GM19452 (cell line): Measurements from ENCODE around the gene VAV2.
A peak's percentile ranks its signal among the peaks of the same experiment; 100 is the strongest.

Source experiments
- ATAC-seq: cut with Tn5 transposase; IDR thresholded peaks from one replicate; pipeline ENCODE4 v1.9.1; 2021; ENCODE audit not compliant: unreplicated experiment

The VAV2 gene

DNA sequence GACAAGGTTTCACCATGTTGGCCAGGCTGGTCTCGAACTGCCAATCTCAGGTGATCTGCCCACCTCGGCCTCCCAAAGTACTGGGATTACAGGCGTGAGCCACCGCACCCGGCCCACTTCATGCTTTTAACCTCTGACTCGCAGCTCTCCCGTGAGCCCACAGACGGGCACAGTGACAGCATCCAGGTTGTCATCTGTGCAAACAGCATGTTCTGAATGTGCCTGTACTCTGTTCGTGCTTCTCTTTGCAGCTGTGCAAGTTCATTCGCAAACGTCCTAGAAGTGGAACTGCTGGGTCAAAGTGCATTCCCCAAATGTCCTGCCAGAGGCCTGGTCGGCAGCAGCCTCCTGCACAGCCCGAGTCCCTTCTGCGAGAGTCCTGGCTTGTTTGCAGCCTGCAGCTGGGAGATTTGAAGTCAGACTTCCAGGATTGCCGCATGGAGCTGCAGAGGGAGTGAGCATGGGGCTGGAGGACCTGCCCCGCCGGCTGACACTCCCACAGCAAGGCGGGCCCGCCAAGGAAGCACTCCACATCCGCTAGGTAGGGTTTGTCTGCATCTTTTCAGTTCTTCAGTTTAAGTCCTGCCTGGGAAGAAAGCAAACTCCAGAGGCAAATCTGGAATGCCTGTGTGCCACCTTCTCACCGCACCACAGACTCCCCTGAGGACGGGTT is 36.6 kb upstream of the VAV2 start:
- no peak for ATAC-seq

DNA sequence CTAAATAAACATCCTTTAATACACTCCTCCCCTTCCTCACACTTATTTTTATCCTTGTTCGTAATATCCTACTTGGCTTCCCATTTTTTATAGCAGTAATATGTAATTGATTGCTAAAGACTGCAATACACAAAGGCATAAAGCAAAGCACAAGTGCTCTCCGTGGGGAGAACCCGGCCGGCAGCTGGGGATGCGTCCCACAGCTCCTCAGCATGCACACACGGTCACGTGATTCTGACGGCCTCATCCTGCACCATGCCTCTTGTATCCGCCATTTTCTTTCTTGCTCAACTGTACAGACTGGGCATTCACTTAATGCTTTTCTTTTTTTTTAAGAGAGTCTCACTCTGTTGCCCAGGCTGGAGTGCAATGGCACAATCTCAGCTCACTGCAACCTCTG is 36.0 kb upstream of the VAV2 start:
- no peak for ATAC-seq

GRCh38 chr9:134027561-134027960 is 35.4 kb upstream of the VAV2 start:
- ATAC-seq, result no peak

DNA sequence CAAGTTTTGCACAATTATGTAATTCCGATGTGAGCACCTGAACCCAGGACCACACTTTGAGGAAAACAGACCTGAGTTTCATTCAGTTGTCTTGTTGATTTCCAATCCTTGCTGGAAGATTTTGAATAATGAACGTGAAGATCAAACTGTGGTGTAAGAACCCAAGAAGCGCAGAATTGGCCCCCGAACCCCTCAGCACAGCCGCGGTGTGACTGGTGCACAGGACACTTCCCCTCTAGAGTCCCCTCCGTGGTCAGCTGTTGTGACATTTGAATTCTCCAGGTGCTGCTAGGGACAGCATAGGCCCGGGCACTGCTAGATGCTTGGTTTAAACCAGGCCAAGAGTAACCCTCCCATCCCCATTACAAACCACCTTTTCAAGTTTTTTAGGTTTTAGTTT is 34.9 kb upstream of the VAV2 start:
- ATAC-seq, result no peak

DNA sequence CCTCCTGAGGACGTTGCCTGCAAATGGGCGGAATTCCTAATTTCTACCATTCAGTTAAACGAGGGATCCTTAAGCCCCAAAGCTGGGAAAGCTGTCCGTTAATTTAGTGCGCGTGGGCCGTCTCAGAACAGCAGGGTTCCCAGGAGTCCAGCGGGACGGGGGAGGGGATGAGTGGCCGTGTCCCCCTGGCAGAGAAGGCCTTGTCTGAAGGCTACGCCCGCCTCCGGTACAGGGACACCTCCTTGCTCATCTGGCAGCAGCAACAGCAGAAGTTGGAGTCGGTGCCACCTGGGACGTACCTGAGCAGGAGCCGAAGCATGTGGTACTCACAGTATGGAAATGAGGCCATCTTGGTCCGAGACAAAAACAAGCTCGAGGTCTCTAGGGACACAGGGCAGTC is 34.5 kb upstream of the VAV2 start:
- ATAC-seq, result no peak

- ATAC-seq, result peak; percentile 47
These were observed 33.8 kb upstream of the VAV2 start for GRCh38 chr9:134025606-134026541.

DNA sequence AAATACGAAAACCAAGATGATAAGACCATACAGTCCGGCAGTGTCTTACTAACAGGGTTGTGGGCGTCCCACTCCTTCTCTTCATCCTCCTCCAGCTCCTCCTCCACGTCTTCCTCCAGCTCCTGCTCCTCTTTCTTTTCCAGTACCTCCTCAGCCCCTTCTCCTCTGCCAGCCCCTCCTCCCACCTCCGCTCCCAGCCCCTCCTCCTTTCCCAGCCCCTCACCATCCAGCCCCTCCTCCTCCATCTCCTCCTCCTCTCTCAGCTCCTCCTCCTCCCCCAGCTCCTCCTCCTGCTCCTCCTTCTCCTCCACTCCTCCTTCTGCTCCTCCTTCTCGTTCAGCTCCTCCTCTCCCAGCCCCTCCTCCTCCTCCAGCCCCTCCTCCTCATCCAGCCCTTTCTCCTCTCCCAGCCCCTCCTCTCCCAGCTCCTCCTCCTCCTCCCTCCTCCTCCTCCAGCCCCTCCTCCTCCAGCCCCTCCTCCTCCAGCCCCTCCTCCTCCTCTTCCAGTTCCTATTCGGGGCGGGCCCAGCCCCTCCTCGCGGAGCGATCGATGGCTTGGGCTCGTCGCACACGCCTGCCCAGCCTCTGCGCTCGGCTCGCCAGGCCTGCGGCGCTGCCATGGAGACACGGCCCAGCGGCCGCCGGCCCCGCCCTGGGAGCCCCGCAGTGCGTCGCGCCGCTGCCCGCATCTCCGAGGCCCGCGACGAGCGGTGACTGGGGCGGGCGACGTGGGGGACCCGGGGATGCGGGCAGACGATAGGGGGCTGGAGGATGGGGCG is 32.9 kb upstream of the VAV2 start, which contains the start of gene BRD3OS:
TSS of gene BRD3OS (plus strand) at position 654 of the 778 bp plus-strand sequence. CDS start 1,267 bp downstream, outside the sequence.
- ATAC-seq, result peak; percentile 85

DNA sequence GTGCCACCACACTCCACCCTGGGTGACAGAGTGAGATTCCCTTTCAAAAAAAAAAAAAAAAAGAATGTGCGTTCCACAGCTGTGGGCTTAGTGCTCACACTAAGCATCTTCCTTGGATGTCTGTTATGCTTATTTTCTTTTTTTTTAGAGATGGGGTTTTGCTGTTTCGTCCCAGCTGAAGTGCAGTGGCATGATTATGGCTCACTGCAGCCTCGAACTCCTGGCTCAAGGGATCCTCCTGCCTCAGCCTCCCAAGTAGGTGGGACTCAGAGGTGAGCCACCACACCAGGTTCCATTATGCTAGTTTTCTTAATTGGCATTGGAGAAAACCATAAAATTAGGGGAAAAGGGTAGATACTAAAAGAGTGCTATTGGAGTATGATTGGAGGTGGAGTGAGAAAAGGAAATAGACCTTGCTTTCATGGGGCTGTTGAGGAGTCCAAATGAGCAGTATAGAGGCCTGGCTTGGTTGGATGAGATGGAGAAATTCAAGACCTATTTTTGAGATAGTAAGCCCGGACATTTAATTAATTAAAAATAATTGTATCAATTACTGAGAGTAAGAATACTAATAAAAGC is 32.2 kb upstream of the VAV2 start:
- ATAC-seq, result no peak

DNA sequence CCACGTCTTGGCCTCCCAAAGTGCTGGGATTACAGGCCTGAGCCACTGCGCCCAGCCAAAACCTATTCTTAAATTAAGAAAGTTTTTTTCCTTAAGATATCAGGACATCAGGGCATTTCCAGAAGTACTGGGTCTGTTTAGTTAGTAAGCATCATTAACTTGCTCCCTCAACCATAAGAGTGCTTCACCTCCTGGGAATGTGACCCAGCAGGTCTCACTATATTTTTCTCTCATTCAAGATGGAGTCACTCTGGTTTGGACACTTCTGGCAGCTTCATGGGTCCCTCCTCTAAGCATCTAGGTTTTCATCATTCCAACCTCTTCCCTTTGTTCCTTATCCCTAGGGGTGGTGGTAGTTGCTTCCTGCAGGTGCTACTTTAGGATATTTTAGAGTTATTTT is 22.8 kb upstream of the VAV2 start:
- ATAC-seq, result no peak

- ATAC-seq, result no peak
These were observed 19.3 kb upstream of the VAV2 start for GRCh38 chr9:134011401-134011800.

GRCh38 chr9:134010310-134011173 is 18.4 kb upstream of the VAV2 start:
- no peak for ATAC-seq

GRCh38 chr9:134007571-134007970 is 15.4 kb upstream of the VAV2 start:
- no peak for ATAC-seq

DNA sequence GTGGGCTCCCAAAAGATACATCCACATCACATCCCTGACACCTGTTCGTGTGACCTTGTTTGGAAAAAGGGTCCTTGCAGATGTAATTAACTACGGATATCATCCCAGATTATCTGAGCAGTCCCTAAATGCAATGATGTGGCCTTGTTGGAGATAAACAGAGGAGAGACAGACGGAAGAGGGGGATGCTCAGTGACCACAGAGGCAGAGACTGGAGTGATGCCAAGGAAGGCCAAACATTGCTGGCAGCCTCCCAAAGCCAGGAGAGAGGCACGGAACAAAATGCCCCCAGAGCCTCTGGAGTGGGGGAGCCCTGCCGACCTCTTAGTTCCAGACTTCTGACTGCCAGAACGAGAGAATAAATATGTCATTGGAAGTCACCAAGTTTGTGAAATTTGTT is 15.0 kb upstream of the VAV2 start:
- no peak for ATAC-seq

DNA sequence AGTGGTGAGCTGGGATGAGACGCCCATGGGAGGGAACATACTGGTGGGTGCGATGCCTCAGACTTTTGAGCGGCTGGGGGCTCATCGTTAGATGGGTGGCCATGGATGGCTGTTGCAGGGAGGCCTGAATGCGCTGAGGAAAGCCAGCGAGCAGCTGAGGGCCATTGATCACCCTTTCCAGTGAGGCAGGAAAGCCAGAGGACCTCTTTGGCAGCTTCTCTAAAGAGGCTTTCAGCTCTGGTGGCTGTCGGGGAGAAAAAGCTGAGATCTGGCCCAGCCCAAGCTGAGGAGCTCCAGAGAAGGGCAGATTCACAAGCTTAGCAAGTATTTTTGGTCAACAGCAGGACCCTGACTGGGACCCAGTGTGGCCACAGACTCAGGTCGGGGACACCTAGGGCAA is 13.3 kb upstream of the VAV2 start:
- no peak for ATAC-seq

- no peak for ATAC-seq
These were observed 12.8 kb upstream of the VAV2 start for GRCh38 chr9:134004881-134005280.

DNA sequence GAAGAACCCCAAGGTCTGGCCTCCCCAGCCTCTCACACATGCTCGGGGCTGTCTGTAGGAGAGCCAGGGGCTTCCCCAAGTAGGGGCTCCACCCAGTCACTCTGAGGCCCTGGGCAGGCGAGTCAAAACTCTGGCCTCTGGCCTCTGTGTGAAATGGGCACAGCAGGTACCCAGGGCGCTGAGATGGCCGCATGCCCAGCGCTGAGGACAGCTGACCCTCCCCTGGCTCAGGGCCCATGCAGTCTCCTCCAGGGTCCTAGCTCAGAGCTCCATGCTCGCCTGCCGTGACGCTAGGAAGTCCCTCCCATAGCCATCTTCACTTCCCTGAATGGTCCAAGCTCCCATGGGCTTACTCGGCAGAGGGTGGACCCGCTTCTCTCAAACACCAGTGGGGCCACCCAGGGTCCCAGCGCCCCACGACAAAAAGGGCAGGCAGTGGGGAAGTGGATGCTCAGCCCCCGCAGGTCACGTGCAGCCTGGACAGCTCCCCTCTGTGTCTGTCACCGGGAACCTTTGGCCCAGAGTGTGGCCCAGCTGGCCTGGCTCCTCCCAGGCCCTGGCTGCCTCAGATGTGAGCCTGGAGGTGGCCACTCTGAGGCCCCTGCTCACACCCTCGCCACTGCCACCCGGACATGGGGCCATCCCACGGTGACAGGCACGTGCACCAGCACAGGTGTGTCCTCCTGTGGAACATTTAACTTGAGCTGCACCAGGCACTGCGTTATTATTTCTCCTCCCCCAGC is 12.2 kb upstream of the VAV2 start:
- no peak for ATAC-seq

GRCh38 chr9:134003237-134003636 is 11.1 kb upstream of the VAV2 start:
- ATAC-seq, result no peak

DNA sequence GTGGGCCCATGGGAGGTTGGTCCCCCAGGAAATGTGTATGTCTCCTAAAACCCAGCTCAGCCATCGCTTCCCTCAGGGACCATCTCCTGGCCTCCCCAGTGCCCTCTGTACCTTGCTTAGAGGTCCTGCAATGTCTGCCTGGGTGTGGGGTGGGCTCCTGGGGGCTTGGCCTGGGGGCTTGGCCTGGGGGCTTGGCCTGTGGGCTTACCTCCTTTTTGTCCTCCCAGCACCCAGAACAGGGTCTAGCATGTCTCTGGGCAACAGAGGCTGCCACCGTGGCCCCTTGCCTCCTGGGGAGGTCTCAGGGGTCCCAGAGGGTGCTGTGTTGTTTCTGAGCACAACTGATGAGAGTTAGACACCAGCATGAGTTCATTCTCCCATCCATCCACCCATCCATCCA is 10.7 kb upstream of the VAV2 start:
- no peak for ATAC-seq

DNA sequence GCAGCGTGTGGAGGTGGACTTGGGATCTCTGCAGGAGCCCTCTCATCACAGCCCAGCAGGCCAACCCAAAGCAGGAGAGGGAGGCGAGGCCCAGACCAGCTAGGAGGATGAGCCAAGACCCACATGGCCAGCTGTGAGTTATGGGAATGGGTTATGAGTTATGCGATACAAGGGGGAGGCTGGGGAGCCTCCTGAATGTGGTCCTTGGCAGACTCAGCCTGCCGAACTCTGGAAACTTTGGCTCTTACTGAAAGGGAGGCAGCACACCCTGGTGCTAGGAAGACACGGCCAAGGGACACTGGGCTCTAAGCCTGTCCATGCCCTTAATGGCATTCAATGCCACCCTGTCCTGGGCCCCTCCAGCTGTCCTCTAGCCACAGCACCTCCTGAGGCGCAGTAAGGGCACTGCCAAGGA is 7.7 kb upstream of the VAV2 start:
- ATAC-seq, result no peak
